H1 (cell line): Measurements from ENCODE around the gene GNB5.

Source experiments
- CHD1 ChIP-seq: IDR thresholded peaks from 2 replicates; pipeline ENCODE4 v1.6.1; 2012; ENCODE audit warnings: low read depth, low read length, improper control_type of control experiment
- POLR2A ChIP-seq, 2 experiments: IDR thresholded peaks; 1 replicate in 1 of 2; 2 replicates in 1 of 2; pipeline ENCODE4 v1.6.1; 2011; ENCODE audit warnings: low read depth in 2 of 2, low read length in 2 of 2, mild to moderate bottlenecking in 2 of 2; ENCODE audit errors: control extremely low read depth in 1 of 2
- RAD21 ChIP-seq, 2 experiments: IDR thresholded peaks in 1 of 2; conservative IDR thresholded peaks in 1 of 2; 2 replicates each; pipeline ENCODE4 v1.6.1; 2011; ENCODE audit warnings: low read depth in 2 of 2, low read length in 2 of 2, improper control_type of control experiment in 1 of 2, inconsistent platforms in 1 of 2, mild to moderate bottlenecking in 1 of 2, moderate library complexity in 1 of 2
- TAF1 ChIP-seq: IDR thresholded peaks from 2 replicates; pipeline ENCODE4 v1.6.1; 2011; ENCODE audit warnings: mild to moderate bottlenecking, low read depth, low read length
- TF ChIP-seq, protein P1 (sequence below), 3 experiments: IDR thresholded peaks; 1 replicate in 2 of 3; 2 replicates in 1 of 3; pipeline versions ENCODE4 v1.5.1 to v1.6.1; 2011; ENCODE audit warnings: low read length in 3 of 3, mild to moderate bottlenecking in 3 of 3, inconsistent platforms in 2 of 3, low read depth in 1 of 3, moderate library complexity in 1 of 3; ENCODE audit not compliant: insufficient read depth in 1 of 3; ENCODE audit errors: control extremely low read depth in 1 of 3

DNA sequence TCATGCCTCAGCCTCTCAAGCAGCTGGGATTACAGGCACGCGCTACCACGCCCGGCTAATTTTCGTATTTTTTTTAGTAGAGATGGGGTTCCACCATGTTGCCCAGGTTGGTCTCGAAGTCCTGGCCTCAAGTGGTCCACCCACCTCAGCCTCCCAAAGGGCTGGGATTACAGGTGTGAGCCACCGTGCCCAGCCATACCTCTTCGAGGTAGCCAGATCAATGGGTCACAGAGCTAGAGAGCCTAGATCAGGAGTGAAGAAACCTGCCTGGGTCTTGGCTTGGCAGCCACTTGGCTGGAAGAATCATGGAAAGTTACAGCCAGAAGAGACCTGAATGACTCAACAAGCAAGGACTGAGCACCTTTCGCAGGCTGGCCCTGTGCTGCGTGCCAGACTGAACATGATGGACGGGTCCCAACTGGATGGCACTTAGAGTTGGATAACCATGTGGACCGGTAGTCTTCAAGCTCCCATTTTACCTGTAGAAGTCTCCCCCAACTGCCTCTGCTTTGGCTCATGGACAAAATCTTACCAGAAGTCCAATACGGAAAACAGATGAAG is 29.7 kb downstream of the GNB5 start:
- TF ChIP-seq RAD21 (IDR thresholded peaks at IDR 0.05 in 1 of 2, conservative IDR thresholded peaks at IDR 0.05 in 1 of 2; ENCODE audit: low read depth in 2 of 2, low read length in 2 of 2), result no peak
- no peak for TF ChIP-seq CHD1
- TF ChIP-seq, protein P1, sequence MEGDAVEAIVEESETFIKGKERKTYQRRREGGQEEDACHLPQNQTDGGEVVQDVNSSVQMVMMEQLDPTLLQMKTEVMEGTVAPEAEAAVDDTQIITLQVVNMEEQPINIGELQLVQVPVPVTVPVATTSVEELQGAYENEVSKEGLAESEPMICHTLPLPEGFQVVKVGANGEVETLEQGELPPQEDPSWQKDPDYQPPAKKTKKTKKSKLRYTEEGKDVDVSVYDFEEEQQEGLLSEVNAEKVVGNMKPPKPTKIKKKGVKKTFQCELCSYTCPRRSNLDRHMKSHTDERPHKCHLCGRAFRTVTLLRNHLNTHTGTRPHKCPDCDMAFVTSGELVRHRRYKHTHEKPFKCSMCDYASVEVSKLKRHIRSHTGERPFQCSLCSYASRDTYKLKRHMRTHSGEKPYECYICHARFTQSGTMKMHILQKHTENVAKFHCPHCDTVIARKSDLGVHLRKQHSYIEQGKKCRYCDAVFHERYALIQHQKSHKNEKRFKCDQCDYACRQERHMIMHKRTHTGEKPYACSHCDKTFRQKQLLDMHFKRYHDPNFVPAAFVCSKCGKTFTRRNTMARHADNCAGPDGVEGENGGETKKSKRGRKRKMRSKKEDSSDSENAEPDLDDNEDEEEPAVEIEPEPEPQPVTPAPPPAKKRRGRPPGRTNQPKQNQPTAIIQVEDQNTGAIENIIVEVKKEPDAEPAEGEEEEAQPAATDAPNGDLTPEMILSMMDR (IDR thresholded peaks at IDR 0.05; ENCODE audit: control extremely low read depth in 1 of 3, insufficient read depth in 1 of 3, low read depth in 1 of 3, low read length in 3 of 3), result no peak
- no peak for TF ChIP-seq TAF1
- TF ChIP-seq POLR2A (IDR thresholded peaks at IDR 0.05; ENCODE audit: control extremely low read depth in 1 of 2, low read depth in 2 of 2, low read length in 2 of 2), result no peak
